Measurements from ENCODE around the gene RFC1.

Gene RFC1

GRCh38 chr4:39341075-39341725 is 25.0 kb downstream of the RFC1 start:
- no peak overlapping the region for H3K27ac ChIP-seq (ENCODE audit: low read length, poor library complexity, severe bottlenecking)

GRCh38 chr4:39339968-39340367 is 26.2 kb downstream of the RFC1 start:
- Histone ChIP-seq H3K4me3 (ENCODE audit: insufficient read depth in 1 of 2, low read depth in 1 of 2, low read length in 2 of 2) (no peak overlapping the region), H2BK15ac (ENCODE audit: low read depth, poor library complexity, severe bottlenecking) (no peak overlapping the region), H2BK5ac (ENCODE audit: low read depth, low read length, poor library complexity, severe bottlenecking) (no peak overlapping the region), H3K79me1 (replicated peaks; ENCODE audit: low read length, poor library complexity, severe bottlenecking) (peaks cover 21% of the 10 kb centered on the region), H3K9me3 (ENCODE audit: control insufficient read depth, low read length) (no peaks in the 10 kb centered on the region), H4K8ac (ENCODE audit: low read length) (no peak overlapping the region), H2AFZ (ENCODE audit: low read depth, low read length) (no peak overlapping the region), H2AK5ac (ENCODE audit: low read length, severe bottlenecking) (no peak overlapping the region), H3K18ac (ENCODE audit: low read depth in 1 of 2, low read length in 2 of 2) (no peak overlapping the region), H2BK12ac (ENCODE audit: low read length in 2 of 2) (no peak overlapping the region), H3K4me2 (ENCODE audit: low read length, poor library complexity, severe bottlenecking) (no peak overlapping the region), H3K4ac (ENCODE audit: low read depth in 1 of 2, low read length in 2 of 2) (no peak overlapping the region), H2BK120ac (ENCODE audit: low read depth, low read length) (no peak overlapping the region), H3K14ac (ENCODE audit: low read length in 2 of 2) (no peak overlapping the region), H3K27me3 (ENCODE audit: control insufficient read depth in 1 of 2, insufficient read depth in 1 of 2, low read length in 2 of 2) (no peaks in the 10 kb centered on the region), H3K23ac (ENCODE audit: low read length in 2 of 2) (no peak overlapping the region), H3K27ac (ENCODE audit: low read length, poor library complexity, severe bottlenecking) (no peak overlapping the region), H3K9ac (ENCODE audit: low read length) (no peak overlapping the region), H3K4me1 (ENCODE audit: control insufficient read depth, insufficient read depth, low read depth, low read length) (no peaks in the 10 kb centered on the region), H3K36me3 (ENCODE audit: control insufficient read depth in 1 of 2, insufficient read depth in 2 of 2, low read depth in 1 of 2, low read length in 2 of 2) (peaks cover 3 to 27% of the 10 kb centered on the region in 2 experiments), H4K91ac (ENCODE audit: low read length) (no peak overlapping the region)
- no peak for DNase-seq
- WGBS: 100% methylated on average over 1 of the region's 2 CpGs

More at GRCh38 chr4:39341075-39341725, 25.0 kb downstream of the RFC1 start:
- H3K36me3 ChIP-seq (ENCODE audit: control insufficient read depth in 1 of 2, insufficient read depth in 2 of 2, low read depth in 1 of 2, low read length in 2 of 2): peaks cover 3 to 29% of the 10 kb centered on the region in 2 experiments
- no peak for DNase-seq
- no peak overlapping the region for H2BK15ac ChIP-seq (ENCODE audit: low read depth, poor library complexity, severe bottlenecking)
- no peak overlapping the region for H3K4ac ChIP-seq (ENCODE audit: low read depth in 1 of 2, low read length in 2 of 2)
- no peak overlapping the region for H3K9ac ChIP-seq (ENCODE audit: low read length)
- H3K18ac ChIP-seq (ENCODE audit: low read depth in 1 of 2, low read length in 2 of 2): no peak overlapping the region
- H2BK5ac ChIP-seq (ENCODE audit: low read depth, low read length, poor library complexity, severe bottlenecking): no peak overlapping the region
- no peak overlapping the region for H3K4me2 ChIP-seq (ENCODE audit: low read length, poor library complexity, severe bottlenecking)
- H2AFZ ChIP-seq (ENCODE audit: low read depth, low read length): no peak overlapping the region
- no peak overlapping the region for H3K14ac ChIP-seq (ENCODE audit: low read length in 2 of 2)
- H3K23ac ChIP-seq (ENCODE audit: low read length in 2 of 2): no peak overlapping the region
- no peaks in the 10 kb centered on the region for H3K27me3 ChIP-seq (ENCODE audit: control insufficient read depth in 1 of 2, insufficient read depth in 1 of 2, low read length in 2 of 2)
- no peak overlapping the region for H4K8ac ChIP-seq (ENCODE audit: low read length)
- peaks cover 22% of the 10 kb centered on the region for H3K79me1 ChIP-seq (replicated peaks; ENCODE audit: low read length, poor library complexity, severe bottlenecking)
- H2BK120ac ChIP-seq (ENCODE audit: low read depth, low read length): no peak overlapping the region
- no peaks in the 10 kb centered on the region for H3K9me3 ChIP-seq (ENCODE audit: control insufficient read depth, low read length)
- H4K91ac ChIP-seq (ENCODE audit: low read length): no peak overlapping the region
- no peak overlapping the region for H3K4me3 ChIP-seq (ENCODE audit: insufficient read depth in 1 of 2, low read depth in 1 of 2, low read length in 2 of 2)
- 84% methylated on average over 8 of the region's 8 CpGs for WGBS
- no peaks in the 10 kb centered on the region for H3K4me1 ChIP-seq (ENCODE audit: control insufficient read depth, insufficient read depth, low read depth, low read length)
- no peak overlapping the region for H2BK12ac ChIP-seq (ENCODE audit: low read length in 2 of 2)
- H2AK5ac ChIP-seq (ENCODE audit: low read length, severe bottlenecking): no peak overlapping the region

DNA sequence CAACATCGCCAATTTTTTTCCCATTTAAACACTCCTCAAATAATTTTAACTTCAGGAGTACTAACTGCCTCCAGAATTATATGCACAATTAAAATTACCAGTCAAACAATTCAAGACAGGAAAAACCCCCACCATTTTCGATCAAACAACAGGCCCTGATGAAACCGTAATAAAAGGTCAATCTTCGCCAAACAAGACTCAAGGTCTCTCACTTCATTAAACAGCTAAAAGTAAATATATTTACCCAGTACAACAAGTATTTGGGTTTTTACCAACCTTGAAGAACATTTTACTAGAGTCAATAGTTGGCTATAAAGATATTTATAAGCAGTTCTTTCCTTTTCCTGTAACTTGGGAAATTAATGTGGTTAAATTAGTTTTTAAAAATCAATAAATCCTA is 28.3 kb downstream of the RFC1 start:
- WGBS: 98% methylated on average over 4 of the region's 4 CpGs
- H2BK5ac ChIP-seq (ENCODE audit: low read depth, low read length, poor library complexity, severe bottlenecking): no peak overlapping the region
- no peak overlapping the region for H4K91ac ChIP-seq (ENCODE audit: low read length)
- H2BK15ac ChIP-seq (ENCODE audit: low read depth, poor library complexity, severe bottlenecking): no peak overlapping the region
- H3K9me3 ChIP-seq (ENCODE audit: control insufficient read depth, low read length): no peaks in the 10 kb centered on the region
- peaks cover 16% of the 10 kb centered on the region for H3K79me1 ChIP-seq (replicated peaks; ENCODE audit: low read length, poor library complexity, severe bottlenecking)
- no peaks in the 10 kb centered on the region for H3K27me3 ChIP-seq (ENCODE audit: control insufficient read depth in 1 of 2, insufficient read depth in 1 of 2, low read length in 2 of 2)
- H3K4me1 ChIP-seq (ENCODE audit: control insufficient read depth, insufficient read depth, low read depth, low read length): no peaks in the 10 kb centered on the region
- H2BK12ac ChIP-seq (ENCODE audit: low read length in 2 of 2): no peak overlapping the region
- H3K18ac ChIP-seq (ENCODE audit: low read depth in 1 of 2, low read length in 2 of 2): no peak overlapping the region
- no peak overlapping the region for H3K27ac ChIP-seq (ENCODE audit: low read length, poor library complexity, severe bottlenecking)
- no peak overlapping the region for H2AFZ ChIP-seq (ENCODE audit: low read depth, low read length)
- DNase-seq: no peak
- no peak overlapping the region for H2BK120ac ChIP-seq (ENCODE audit: low read depth, low read length)
- no peak overlapping the region for H3K4me2 ChIP-seq (ENCODE audit: low read length, poor library complexity, severe bottlenecking)
- H2AK5ac ChIP-seq (ENCODE audit: low read length, severe bottlenecking): no peak overlapping the region
- H3K23ac ChIP-seq (ENCODE audit: low read length in 2 of 2): no peak overlapping the region
- H3K9ac ChIP-seq (ENCODE audit: low read length): no peak overlapping the region
- no peak overlapping the region for H3K4me3 ChIP-seq (ENCODE audit: insufficient read depth in 1 of 2, low read depth in 1 of 2, low read length in 2 of 2)
- no peak overlapping the region for H4K8ac ChIP-seq (ENCODE audit: low read length)
- no peak overlapping the region for H3K4ac ChIP-seq (ENCODE audit: low read depth in 1 of 2, low read length in 2 of 2)
- H3K14ac ChIP-seq (ENCODE audit: low read length in 2 of 2): no peak overlapping the region
- peaks cover 0 to 23% of the 10 kb centered on the region in 2 experiments for H3K36me3 ChIP-seq (ENCODE audit: control insufficient read depth in 1 of 2, insufficient read depth in 2 of 2, low read depth in 1 of 2, low read length in 2 of 2)

DNA sequence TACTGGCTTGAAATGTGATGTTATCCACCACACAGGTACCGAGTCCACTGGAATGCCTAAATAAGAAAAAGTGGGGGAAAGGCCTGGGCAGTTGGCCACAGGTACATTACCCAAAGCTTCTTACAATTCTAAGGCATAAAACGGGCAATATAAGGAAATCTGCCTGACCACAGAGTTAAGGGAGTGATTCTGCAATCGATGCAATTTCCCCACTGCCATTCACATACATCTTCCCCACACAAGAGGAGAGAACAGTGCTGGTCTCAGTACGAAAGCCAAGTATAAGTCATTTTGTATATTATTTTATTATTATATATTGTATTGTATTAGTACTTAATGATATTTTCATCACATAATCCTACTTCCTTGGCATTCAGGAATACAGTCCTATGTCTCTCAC is 30.6 kb downstream of the RFC1 start:
- no peak overlapping the region for H3K4me3 ChIP-seq (ENCODE audit: insufficient read depth in 1 of 2, low read depth in 1 of 2, low read length in 2 of 2)
- no peak overlapping the region for H2AFZ ChIP-seq (ENCODE audit: low read depth, low read length)
- no peak overlapping the region for H3K14ac ChIP-seq (ENCODE audit: low read length in 2 of 2)
- H3K4ac ChIP-seq (ENCODE audit: low read depth in 1 of 2, low read length in 2 of 2): no peak overlapping the region
- H3K79me1 ChIP-seq (replicated peaks; ENCODE audit: low read length, poor library complexity, severe bottlenecking): peaks cover 15% of the 10 kb centered on the region
- no peak overlapping the region for H3K27ac ChIP-seq (ENCODE audit: low read length, poor library complexity, severe bottlenecking)
- H2AK5ac ChIP-seq (ENCODE audit: low read length, severe bottlenecking): no peak overlapping the region
- H3K9ac ChIP-seq (ENCODE audit: low read length): no peak overlapping the region
- H3K4me1 ChIP-seq (ENCODE audit: control insufficient read depth, insufficient read depth, low read depth, low read length): no peaks in the 10 kb centered on the region
- H3K36me3 ChIP-seq (ENCODE audit: control insufficient read depth in 1 of 2, insufficient read depth in 2 of 2, low read depth in 1 of 2, low read length in 2 of 2): peaks cover 0 to 5% of the 10 kb centered on the region in 2 experiments
- H2BK15ac ChIP-seq (ENCODE audit: low read depth, poor library complexity, severe bottlenecking): no peak overlapping the region
- H2BK120ac ChIP-seq (ENCODE audit: low read depth, low read length): no peak overlapping the region
- DNase-seq: no peak
- no peak overlapping the region for H3K18ac ChIP-seq (ENCODE audit: low read depth in 1 of 2, low read length in 2 of 2)
- H4K8ac ChIP-seq (ENCODE audit: low read length): no peak overlapping the region
- 100% methylated on average over 3 of the region's 4 CpGs for WGBS
- H2BK12ac ChIP-seq (ENCODE audit: low read length in 2 of 2): no peak overlapping the region
- no peak overlapping the region for H2BK5ac ChIP-seq (ENCODE audit: low read depth, low read length, poor library complexity, severe bottlenecking)
- H4K91ac ChIP-seq (ENCODE audit: low read length): no peak overlapping the region
- H3K4me2 ChIP-seq (ENCODE audit: low read length, poor library complexity, severe bottlenecking): no peak overlapping the region
- H3K27me3 ChIP-seq (ENCODE audit: control insufficient read depth in 1 of 2, insufficient read depth in 1 of 2, low read length in 2 of 2): no peaks in the 10 kb centered on the region
- no peaks in the 10 kb centered on the region for H3K9me3 ChIP-seq (ENCODE audit: control insufficient read depth, low read length)
- no peak overlapping the region for H3K23ac ChIP-seq (ENCODE audit: low read length in 2 of 2)

Data from mesenchymal stem cell (in vitro differentiated cells and primary cell).